HG03064 (cell line): ENCODE measurements around the gene ALDH9A1.
"Not testable (repeated sequence)": the region's sequence is repeated elsewhere in the genome, so short reads cannot be mapped to it uniquely, and the experiment has no call there.

Experiments used
- ATAC-seq: cut with Tn5 transposase; IDR thresholded peaks from one replicate; pipeline ENCODE4 v1.9.1; 2021; ENCODE audit warnings: low read depth; ENCODE audit not compliant: unreplicated experiment

ALDH9A1 gene

DNA sequence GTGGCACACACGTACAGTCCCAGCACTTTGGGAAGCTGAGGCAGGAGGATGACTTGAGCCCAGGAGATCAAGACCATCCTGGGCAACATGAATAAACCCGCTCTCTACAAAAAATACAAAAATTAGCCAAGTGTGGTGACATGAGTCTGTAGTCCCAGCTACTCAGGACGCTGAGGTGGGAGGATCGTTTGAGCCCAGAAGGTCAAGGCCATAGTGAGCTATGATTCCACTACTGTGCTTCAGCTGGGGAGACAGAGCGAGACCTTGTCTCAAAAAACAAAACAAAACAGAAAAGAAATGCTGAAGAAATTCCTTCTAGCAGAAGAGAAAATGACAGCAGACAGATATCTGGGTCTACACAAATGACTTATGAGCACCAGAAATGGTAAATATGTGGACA lies 10.3 kb downstream of the ALDH9A1 start:
- ATAC-seq: no peak

DNA sequence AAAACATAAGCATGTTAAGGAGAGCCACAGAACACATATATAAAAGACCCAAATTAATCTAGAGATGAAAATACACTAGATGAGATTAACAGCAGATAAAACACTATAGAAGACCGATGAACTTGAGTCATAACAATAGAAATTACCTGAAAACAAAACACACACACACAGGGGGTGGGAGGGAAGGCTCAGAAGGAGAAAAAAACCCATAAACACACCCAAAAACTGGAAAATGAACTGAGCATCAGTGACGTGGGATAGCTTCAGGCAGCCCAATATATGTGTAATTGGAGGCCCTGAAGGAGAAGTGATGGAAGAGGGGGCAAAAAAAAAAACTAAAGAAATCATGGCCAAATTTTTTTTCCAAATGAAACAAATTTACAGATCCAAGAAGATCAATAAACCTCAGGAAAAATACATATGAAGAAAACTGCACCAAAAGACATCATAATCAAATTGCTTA lies 11.4 kb downstream of the ALDH9A1 start:
- ATAC-seq: no peak

DNA sequence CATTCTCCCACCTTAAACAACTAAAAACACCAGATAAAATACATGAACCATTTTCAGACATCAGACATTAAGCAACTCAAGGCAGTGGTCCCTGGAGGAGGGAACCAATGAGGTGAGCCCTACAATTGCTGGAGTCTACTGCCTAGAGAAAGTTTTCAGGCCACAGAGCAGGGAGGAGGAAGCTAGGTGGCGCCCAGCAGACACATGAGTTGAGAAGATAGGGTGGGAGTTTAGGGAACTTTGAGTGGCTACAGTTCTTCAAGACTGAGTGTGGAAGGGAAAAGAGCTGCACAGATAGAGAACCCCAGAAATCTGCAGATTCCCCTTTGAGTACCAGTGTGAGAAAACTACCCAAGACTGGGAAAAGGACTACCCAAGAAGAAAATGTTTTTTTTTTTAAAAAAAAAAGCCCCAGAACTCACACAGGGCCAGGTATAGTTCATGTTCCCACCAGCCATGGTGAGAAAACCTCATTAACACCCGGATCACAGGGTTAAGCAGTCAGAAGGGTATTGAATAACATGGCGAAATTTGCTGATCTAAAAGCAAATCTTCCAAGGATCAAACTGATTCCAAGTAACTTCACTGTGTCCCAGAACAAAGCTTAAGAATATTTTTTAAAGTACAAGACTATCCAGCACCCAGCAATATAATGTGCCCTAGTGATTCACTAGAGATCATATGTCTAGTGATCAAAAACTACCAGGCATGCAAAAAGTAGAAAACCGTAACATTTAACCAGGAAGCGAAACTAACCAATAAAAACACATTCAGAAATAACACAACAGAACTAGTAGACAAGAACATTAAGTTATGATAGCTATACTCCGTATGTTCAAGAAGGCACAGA lies 12.0 kb downstream of the ALDH9A1 start:
- ATAC-seq: no peak

GRCh38 chr1:165683848-165684485 lies 14.4 kb downstream of the ALDH9A1 start:
- no peak for ATAC-seq

DNA sequence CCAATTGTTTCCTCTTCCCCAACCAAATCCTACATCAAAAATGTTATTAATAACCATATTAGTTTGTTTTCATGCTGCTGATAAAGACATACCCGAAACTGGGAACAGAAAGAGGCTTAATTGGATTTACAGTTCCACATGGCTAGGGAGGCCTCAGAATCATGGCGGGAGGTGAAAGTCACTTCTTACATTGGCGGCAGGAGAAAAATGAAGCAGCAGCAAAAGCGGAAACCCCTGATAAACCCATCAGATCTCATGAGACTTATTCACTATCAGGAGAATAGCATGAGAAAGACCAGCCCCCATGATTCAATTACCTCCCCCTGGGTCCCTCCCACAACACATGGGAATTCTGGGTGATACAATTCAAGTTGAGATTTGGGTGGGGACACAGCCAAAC lies 17.6 kb downstream of the ALDH9A1 start:
- ATAC-seq: not testable (repeated sequence)

DNA sequence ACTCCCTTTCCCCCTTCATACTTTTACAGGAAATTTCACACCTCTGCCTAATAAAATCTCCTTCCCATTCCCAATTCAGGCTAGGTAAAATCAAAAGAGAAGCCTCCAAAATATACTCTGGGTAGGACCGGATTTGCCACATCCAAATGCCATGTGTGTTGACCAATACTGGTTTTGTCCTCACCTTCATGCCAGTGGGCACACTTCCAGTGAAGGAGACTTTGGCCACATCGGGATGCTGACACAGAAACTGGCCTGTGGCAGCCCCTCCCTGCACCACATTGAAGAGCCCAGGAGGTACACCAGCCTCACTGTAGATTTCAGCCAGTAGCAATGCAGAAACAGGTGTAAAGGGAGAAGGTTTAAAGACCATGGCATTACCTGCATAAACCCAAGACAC lies 18.1 kb downstream of the ALDH9A1 start:
- no peak for ATAC-seq

DNA sequence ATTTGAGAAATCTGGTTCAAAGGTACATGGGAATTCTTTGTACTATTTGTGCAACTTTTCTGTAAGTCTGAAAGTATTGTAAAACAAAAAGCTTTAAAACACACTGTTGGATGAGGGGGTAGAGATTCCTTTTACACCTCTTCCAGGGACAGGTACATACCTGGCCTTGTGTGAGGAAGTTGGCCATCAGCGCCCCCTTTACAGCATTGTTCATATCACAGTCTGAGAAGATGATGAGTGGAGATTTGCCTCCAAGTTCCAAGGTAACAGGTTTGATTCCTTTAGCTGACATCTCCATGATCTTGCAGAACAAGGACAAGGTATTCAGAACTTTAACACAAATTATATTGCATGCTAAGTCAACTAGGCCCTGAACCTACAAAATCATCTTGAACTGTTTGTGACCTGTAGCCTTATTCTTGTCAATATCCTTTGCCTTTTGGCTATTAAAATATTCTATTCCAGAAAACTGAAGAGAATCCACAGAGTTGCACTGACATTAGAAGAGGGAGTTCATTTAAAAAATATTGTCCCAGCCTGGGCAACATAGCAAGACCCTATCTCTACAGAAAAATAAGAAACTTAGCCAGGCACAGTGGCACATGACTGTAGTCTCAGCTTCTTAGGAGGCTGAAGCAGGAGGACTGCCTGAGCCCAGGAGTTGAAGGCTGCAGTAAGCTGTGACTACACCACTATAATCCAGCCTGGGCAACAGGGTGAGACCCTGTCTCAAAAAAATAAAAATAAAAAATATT lies 18.9 kb downstream of the ALDH9A1 start:
- no peak for ATAC-seq

- no peak for ATAC-seq
These were observed 19.9 kb downstream of the ALDH9A1 start for GRCh38 chr1:165678509-165678908.

DNA sequence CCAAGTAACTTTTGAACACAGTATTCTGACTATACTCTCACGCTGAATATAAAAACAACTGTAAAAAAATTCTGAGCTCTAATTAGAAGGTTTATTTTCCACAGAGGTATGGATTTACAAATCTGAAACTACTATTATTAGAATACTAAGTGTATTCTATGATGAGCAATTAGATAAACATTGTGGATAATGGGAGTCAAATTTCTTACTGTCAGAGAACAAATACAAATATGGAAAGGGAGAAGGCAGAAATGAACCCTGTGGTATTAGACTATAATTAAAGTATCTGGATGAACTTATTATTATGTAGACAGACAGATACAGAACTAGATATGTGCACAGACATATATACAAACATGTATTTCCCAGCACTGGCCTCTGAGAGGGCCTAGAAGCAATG lies 22.6 kb downstream of the ALDH9A1 start:
- no peak for ATAC-seq

DNA sequence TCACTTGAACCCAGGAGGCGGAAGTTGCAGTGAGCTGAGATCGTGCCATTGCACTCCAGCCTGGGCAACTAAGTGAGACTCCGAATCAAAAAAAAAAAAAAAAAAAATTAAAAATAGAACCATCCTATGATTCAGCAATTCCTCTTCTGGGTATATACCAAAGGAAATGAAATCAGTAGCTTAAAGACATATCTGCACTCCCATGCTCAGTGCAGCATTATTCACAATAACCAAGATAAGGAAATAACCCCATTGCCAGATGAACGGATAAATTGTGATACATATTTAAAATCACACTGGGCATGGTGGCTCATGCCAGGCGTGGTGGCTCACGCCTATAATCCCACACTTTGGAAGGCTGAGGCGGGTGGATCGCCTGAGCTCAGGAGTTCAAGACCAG lies 23.8 kb downstream of the ALDH9A1 start:
- no peak for ATAC-seq

DNA sequence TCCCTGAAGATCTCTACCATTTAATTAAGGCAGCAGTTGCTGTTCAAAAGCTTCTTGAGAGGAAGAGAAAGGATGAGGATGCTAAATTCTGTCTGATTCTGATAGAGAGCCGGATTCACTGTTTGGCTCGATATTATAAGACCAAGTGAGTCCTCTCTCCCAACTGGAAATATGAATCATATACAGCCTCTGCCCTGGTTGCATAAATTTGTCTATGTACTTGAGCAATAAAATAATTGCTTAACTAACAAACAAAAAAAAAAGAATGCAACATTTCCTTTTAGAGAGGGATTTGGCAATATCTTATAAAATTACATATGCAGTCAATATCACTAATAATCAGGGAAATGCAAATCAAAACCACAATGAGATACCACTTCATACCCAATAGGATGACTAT lies 26.8 kb downstream of the ALDH9A1 start:
- ATAC-seq: no peak

DNA sequence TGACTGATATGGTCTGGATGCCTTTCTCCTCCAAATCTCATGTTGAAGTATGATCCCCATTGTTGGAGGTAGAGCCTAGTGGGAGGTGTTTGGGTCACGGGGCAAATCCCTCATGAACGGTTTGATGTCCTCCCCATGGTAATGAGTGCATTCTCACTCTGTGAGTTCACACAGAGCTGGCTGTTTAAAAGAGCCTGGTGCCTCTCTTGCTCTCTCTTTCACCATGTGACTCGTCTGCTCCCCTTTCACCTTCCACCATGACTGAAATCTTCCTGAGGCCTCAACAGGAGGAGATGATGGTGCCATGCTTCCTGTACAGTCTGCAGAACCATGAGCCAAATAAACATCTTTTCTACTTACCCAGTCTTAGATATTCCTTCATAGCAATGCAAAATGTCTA lies 30.2 kb downstream of the ALDH9A1 start:
- no peak for ATAC-seq

DNA sequence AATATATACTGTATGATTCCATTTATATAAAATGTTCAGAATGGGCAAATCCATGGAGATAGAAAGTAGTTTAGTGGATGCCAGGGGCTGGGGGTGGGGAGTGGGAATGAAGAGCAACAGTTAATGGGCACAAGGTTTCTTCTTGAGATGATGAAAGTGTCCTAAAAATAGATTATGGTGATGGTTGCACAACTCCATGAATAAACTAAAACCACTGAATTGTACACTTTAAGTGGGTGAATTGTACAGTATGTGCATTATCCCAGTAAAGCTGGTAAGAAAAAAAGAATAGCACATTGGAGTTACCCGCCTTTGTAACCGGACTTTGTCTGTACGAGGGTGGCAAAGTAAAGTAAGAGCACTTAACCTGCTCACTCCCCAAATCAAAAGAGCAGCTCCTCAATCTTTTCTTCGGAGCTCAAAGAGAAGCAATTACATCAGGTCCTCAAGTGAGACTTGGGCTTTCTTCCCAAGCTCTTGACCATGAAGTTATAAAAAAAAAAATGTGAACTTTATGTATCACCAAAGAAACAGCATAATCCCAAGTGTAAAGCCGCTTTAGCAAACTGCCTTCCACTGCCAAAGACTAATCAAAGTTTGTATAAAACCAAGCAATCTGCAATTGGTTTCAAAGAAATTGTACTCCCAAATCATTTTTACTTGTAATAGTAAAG lies 32.1 kb downstream of the ALDH9A1 start:
- ATAC-seq: no peak

GRCh38 chr1:165662186-165662585 lies 36.2 kb downstream of the ALDH9A1 start:
- no peak for ATAC-seq

DNA sequence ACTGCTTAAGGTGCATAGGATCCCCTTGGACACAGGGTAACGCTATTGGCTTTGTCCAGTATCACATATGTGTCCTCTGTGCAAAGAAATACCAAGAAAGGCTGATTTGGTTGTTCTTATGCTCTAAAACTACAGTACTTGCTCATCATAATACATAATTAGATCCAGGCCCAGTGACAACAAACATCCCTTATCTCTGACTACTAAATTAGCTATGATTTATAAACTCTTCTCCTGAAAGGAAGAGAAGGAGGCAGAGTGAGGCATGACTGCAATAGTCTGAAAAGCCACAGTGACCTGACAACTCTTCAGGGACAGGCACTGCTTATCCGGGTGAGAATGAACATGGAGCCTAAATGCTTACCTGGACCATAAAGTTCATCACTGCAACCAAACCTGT lies 36.7 kb downstream of the ALDH9A1 start:
- no peak for ATAC-seq

- ATAC-seq: no peak
These were observed 38.8 kb downstream of the ALDH9A1 start for GRCh38 chr1:165659581-165659895.

DNA sequence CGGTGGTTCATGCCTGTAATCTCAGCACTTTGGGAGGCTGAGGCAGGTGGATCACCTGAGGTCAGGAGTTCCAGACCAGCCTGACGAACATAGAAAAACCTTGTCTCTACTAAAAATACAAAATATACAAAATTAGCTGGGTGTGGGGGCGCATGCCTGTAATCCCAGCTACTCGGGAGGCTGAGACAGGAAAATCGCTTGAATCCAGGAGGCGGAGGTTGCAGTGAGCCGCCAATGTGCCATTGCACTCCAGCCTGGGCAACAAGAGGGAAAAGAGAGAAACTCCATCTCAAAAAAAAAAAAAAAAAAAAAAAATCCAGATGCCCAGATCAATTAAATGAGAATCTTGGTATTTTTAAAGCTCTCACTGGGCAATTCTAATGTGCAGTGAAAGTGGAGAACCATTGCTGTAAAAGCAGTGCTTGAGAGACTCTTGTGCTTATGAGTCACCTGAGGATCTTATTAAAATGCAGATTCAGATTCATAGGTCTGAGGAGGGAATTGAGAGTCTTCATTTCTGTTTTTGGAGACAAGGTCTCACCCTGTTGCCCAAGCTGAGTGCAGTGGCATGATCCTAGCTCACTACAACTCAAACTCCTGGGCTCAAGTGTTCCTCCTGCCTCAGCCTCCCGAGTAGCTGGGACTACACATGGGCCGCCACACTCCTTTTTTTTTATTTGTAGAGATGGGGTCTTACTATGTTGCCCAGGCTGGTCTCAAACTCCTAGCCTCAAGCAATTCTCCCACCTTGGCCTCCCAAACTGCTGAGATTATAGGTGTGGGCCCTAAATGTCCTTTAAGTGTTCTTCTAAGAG lies 39.4 kb downstream of the ALDH9A1 start:
- ATAC-seq: not testable (repeated sequence)

DNA sequence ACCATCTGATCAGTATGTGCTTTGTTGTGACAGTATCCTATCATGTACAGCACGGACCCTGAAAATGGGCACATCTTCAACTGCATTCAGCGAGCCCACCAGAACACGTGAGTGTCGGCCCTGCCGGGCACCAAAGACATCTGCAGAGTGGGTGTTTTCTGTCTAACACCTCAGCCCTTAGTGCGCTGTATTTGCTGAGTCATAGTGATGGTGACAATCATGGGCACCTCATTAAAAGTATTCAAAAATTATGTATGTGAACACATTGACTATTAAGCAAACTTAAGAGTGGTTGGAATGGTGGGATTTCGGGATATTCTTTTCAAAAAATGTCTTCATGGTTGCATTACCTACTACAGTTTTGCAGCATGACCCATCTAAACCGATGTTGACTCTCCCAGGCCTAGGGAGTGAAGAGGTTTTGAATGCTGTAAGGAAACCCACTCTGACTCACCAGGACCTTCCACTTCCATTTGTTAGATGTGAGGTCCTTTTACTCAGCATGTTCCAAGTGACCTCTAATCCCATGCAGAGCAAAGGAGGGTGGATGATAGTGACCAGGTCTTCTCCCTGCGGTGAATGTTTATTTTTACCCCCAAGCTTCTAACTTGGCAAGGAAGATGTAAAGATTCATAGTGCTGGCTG lies 47.3 kb downstream of the ALDH9A1 start:
- ATAC-seq: no peak

- ATAC-seq: no peak
These were observed 49.3 kb downstream of the ALDH9A1 start for GRCh38 chr1:165648919-165649572.
